Lower lobe of right lung (tissue), 2 donors: ENCODE measurements around the gene SPIN1. TPM values are rescaled to one million over a fixed set of nuclear protein-coding genes. Genes with fewer than 3 reads are reported as not detected.

Experiments used
- ATAC-seq, 2 donors: fragments of 200-7000 bp; cut with Tn5 transposase; one replicate each; pipeline ENCODE4 v1.9.1; 2020 to 2022; ENCODE audit warnings: mild to moderate bottlenecking in 2 of 2, moderate library complexity in 2 of 2
- DNase-seq: peaks from one replicate; pipeline ENCODE4 v3.0.0-alpha.2; 2020
- H3K27ac ChIP-seq: fragments of 200-600 bp; one replicate; pipeline ENCODE4 v1.8.0; 2022
- H3K27me3 ChIP-seq: fragments of 200-600 bp; one replicate; pipeline ENCODE4 v1.8.0; 2022; ENCODE audit warnings: low read depth
- H3K36me3 ChIP-seq: fragments of 200-600 bp; one replicate; pipeline ENCODE4 v1.8.0; 2022; ENCODE audit warnings: mild to moderate bottlenecking
- H3K4me1 ChIP-seq: fragments of 200-600 bp; one replicate; pipeline ENCODE4 v1.8.0; 2022
- H3K4me3 ChIP-seq: fragments of 200-600 bp; one replicate; pipeline ENCODE4 v1.8.0; 2022; ENCODE audit warnings: mild to moderate bottlenecking
- H3K9me3 ChIP-seq: fragments of 200-600 bp; one replicate; pipeline ENCODE4 v1.8.0; 2022
- intact Hi-C: fragments of 100-400 bp; cut with DNase I; formaldehyde crosslinking; loops from one replicate; pipeline ENCODE4 v1.11.0; 2022
- total RNA-seq: library from RNA; stranded (reverse); fragmentation: NEBNext Ultra II Directional; extraction: Animal tissue kit (Norgen Biotek cat#: 25700); gene quantifications from one replicate; pipeline ENCODE4 v1.2.1, GENCODE V29; 2021
- TF ChIP-seq, protein P1 (sequence below): fragments of 200-600 bp; IDR thresholded peaks from one replicate; pipeline ENCODE4 v1.8.0; 2022; ENCODE audit warnings: antibody characterized with exemption, mild to moderate bottlenecking
- donor health status: DM: no; HTN: yes; CAD: no; lungs with severe emphysema.

SPIN1 gene
- total RNA-seq, 1 donor from 2014 or later, result 59.5 TPM

GRCh38 chr9:88511906-88512305 is 123.7 kb downstream of the SPIN1 start:
- DNase-seq, result peak; percentile 4
- no peaks in the 10 kb centered on the region for H3K9me3 ChIP-seq
- ATAC-seq, result no peak
- no peak overlapping the region for H3K27ac ChIP-seq
- no peaks in the 10 kb centered on the region for H3K4me1 ChIP-seq
- intact Hi-C loops, result no loop called here
- no peaks in the 10 kb centered on the region for H3K27me3 ChIP-seq
- no peak overlapping the region for H3K4me3 ChIP-seq
- TF ChIP-seq, protein P1, sequence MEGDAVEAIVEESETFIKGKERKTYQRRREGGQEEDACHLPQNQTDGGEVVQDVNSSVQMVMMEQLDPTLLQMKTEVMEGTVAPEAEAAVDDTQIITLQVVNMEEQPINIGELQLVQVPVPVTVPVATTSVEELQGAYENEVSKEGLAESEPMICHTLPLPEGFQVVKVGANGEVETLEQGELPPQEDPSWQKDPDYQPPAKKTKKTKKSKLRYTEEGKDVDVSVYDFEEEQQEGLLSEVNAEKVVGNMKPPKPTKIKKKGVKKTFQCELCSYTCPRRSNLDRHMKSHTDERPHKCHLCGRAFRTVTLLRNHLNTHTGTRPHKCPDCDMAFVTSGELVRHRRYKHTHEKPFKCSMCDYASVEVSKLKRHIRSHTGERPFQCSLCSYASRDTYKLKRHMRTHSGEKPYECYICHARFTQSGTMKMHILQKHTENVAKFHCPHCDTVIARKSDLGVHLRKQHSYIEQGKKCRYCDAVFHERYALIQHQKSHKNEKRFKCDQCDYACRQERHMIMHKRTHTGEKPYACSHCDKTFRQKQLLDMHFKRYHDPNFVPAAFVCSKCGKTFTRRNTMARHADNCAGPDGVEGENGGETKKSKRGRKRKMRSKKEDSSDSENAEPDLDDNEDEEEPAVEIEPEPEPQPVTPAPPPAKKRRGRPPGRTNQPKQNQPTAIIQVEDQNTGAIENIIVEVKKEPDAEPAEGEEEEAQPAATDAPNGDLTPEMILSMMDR, result no peak
- no peaks in the 10 kb centered on the region for H3K36me3 ChIP-seq

- peak; percentile 17 for DNase-seq
- H3K36me3 ChIP-seq, result no peaks in the 10 kb centered on the region
- intact Hi-C loops, result no loop called here
- H3K4me1 ChIP-seq, result no peaks in the 10 kb centered on the region
- no peak for ATAC-seq
- TF ChIP-seq, protein P1, result no peak
- H3K4me3 ChIP-seq, result no peak overlapping the region
- no peaks in the 10 kb centered on the region for H3K9me3 ChIP-seq
- no peaks in the 10 kb centered on the region for H3K27me3 ChIP-seq
- H3K27ac ChIP-seq, result no peak overlapping the region
Measured at GRCh38 chr9:88514247-88514646, 126.0 kb downstream of the SPIN1 start.

DNA sequence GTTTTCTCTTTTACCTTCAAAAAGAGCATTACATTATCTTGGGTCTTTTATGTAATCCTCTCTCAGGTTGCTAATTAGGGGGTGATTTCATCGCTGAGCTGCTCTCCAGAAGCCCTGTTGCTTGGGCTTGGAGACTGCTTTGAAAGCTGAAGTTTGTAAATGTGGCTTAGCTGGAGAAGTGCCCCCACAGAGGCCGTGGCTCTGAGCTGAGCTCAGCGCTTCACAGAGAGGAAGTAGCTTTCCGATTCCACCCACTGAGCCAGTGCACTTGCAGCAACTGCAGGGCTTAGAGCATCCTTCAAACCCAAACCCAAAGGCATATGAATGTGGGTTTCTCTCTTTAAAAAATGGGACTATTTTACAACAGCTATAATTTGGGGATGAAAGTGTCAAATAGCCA is 133.1 kb downstream of the SPIN1 start:
- Histone ChIP-seq H3K4me3 (no peak overlapping the region), H3K4me1 (no peaks in the 10 kb centered on the region), H3K27me3 (no peaks in the 10 kb centered on the region), H3K27ac (no peak overlapping the region), H3K9me3 (no peaks in the 10 kb centered on the region), H3K36me3 (no peaks in the 10 kb centered on the region)
- TF ChIP-seq, protein P1, result no peak
- ATAC-seq, result no peak
- DNase-seq, result peak; percentile 50
- intact Hi-C loops, result no loop called here

- no peaks in the 10 kb centered on the region for H3K4me1 ChIP-seq
- TF ChIP-seq, protein P1, result no peak
- DNase-seq (peak; percentile 5), ATAC-seq (no peak)
- H3K36me3 ChIP-seq, result no peaks in the 10 kb centered on the region
- H3K27me3 ChIP-seq, result no peaks in the 10 kb centered on the region
- H3K4me3 ChIP-seq, result no peak overlapping the region
- intact Hi-C loops, result no loop called here
- H3K9me3 ChIP-seq, result no peaks in the 10 kb centered on the region
- H3K27ac ChIP-seq, result no peak overlapping the region
Measured at GRCh38 chr9:88522360-88522759, 134.1 kb downstream of the SPIN1 start.

GRCh38 chr9:88523056-88523455 is 134.8 kb downstream of the SPIN1 start:
- intact Hi-C loops, result no loop called here
- no peaks in the 10 kb centered on the region for H3K36me3 ChIP-seq
- DNase-seq (peak; percentile 9), ATAC-seq (no peak)
- TF ChIP-seq, protein P1, result no peak
- no peaks in the 10 kb centered on the region for H3K27me3 ChIP-seq
- no peak overlapping the region for H3K27ac ChIP-seq
- no peaks in the 10 kb centered on the region for H3K4me1 ChIP-seq
- H3K9me3 ChIP-seq, result no peaks in the 10 kb centered on the region
- no peak overlapping the region for H3K4me3 ChIP-seq

DNA sequence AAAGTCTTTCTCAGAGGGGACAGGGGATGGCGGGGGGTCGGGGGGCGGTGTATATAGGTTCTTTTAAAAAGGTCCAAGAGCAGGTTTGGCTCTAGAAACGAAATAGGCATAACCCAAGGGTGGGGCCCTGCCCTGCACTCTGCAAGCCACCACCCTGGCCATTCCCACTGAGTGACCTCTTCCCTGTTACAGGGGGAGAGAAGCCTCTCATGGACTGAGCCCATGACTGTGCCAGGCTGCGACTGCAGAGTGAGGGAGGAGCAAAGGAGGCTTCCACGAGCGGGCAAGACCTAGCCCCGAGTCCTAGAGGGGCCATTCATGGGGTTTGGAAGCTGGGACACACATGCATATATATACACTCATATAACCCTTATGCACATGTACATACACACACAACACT is 136.7 kb downstream of the SPIN1 start:
- Histone ChIP-seq H3K4me1 (no peaks in the 10 kb centered on the region), H3K36me3 (no peaks in the 10 kb centered on the region), H3K9me3 (no peaks in the 10 kb centered on the region), H3K27me3 (no peaks in the 10 kb centered on the region), H3K27ac (no peak overlapping the region), H3K4me3 (no peak overlapping the region)
- intact Hi-C loops, result no loop called here
- DNase-seq (no peak), ATAC-seq (no peak)
- TF ChIP-seq, protein P1, result no peak
